ENCODE data around the gene FRMD4B. TPM values are rescaled to one million over a fixed set of nuclear protein-coding genes. Genes with fewer than 3 reads are reported as not detected.

FRMD4B gene
- total and polyA plus RNA-seq, 2 experiments from 2014 or later, result 6.4 to 12.8 TPM

DNA sequence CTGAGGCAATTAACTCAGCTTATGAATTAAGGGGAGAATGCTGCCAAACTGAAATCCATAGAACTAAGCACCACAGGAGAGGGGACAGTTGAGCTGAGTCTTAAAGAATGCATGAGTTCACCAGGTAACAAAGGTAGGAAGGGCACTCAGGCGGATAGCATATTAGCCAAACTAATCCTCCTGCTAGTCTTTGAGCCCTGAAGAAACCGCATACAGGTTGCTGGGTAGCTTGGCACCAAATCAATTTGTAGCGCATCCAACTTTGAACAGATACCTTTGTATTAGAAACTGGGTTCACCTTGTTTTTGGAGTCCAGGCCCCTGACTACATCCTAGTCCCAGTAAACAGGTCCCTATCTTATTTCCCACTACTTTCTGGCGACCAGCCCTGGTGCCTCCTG, 93.7 kb downstream of the FRMD4B start (continued):
- TF ChIP-seq, protein P1, sequence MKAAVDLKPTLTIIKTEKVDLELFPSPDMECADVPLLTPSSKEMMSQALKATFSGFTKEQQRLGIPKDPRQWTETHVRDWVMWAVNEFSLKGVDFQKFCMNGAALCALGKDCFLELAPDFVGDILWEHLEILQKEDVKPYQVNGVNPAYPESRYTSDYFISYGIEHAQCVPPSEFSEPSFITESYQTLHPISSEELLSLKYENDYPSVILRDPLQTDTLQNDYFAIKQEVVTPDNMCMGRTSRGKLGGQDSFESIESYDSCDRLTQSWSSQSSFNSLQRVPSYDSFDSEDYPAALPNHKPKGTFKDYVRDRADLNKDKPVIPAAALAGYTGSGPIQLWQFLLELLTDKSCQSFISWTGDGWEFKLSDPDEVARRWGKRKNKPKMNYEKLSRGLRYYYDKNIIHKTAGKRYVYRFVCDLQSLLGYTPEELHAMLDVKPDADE (IDR thresholded peaks at IDR 0.05), result no peak
- TF ChIP-seq, protein P2, sequence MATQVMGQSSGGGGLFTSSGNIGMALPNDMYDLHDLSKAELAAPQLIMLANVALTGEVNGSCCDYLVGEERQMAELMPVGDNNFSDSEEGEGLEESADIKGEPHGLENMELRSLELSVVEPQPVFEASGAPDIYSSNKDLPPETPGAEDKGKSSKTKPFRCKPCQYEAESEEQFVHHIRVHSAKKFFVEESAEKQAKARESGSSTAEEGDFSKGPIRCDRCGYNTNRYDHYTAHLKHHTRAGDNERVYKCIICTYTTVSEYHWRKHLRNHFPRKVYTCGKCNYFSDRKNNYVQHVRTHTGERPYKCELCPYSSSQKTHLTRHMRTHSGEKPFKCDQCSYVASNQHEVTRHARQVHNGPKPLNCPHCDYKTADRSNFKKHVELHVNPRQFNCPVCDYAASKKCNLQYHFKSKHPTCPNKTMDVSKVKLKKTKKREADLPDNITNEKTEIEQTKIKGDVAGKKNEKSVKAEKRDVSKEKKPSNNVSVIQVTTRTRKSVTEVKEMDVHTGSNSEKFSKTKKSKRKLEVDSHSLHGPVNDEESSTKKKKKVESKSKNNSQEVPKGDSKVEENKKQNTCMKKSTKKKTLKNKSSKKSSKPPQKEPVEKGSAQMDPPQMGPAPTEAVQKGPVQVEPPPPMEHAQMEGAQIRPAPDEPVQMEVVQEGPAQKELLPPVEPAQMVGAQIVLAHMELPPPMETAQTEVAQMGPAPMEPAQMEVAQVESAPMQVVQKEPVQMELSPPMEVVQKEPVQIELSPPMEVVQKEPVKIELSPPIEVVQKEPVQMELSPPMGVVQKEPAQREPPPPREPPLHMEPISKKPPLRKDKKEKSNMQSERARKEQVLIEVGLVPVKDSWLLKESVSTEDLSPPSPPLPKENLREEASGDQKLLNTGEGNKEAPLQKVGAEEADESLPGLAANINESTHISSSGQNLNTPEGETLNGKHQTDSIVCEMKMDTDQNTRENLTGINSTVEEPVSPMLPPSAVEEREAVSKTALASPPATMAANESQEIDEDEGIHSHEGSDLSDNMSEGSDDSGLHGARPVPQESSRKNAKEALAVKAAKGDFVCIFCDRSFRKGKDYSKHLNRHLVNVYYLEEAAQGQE (IDR thresholded peaks at IDR 0.05; ENCODE audit: unreplicated experiment), result no peak
- TF ChIP-seq, protein P3, sequence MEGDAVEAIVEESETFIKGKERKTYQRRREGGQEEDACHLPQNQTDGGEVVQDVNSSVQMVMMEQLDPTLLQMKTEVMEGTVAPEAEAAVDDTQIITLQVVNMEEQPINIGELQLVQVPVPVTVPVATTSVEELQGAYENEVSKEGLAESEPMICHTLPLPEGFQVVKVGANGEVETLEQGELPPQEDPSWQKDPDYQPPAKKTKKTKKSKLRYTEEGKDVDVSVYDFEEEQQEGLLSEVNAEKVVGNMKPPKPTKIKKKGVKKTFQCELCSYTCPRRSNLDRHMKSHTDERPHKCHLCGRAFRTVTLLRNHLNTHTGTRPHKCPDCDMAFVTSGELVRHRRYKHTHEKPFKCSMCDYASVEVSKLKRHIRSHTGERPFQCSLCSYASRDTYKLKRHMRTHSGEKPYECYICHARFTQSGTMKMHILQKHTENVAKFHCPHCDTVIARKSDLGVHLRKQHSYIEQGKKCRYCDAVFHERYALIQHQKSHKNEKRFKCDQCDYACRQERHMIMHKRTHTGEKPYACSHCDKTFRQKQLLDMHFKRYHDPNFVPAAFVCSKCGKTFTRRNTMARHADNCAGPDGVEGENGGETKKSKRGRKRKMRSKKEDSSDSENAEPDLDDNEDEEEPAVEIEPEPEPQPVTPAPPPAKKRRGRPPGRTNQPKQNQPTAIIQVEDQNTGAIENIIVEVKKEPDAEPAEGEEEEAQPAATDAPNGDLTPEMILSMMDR (conservative IDR thresholded peaks at IDR 0.05; ENCODE audit: low read depth in 2 of 2), result no peak
- TF ChIP-seq EZH2phosphoT487 (IDR thresholded peaks at IDR 0.05; ENCODE audit: unreplicated experiment) (no peak), ZNF114 (CRISPR knock-in tag; IDR thresholded peaks at IDR 0.05) (no peak), CREB1 (CRISPR knock-in tag; IDR thresholded peaks at IDR 0.05; ENCODE audit: low read depth) (no peak)

DNA sequence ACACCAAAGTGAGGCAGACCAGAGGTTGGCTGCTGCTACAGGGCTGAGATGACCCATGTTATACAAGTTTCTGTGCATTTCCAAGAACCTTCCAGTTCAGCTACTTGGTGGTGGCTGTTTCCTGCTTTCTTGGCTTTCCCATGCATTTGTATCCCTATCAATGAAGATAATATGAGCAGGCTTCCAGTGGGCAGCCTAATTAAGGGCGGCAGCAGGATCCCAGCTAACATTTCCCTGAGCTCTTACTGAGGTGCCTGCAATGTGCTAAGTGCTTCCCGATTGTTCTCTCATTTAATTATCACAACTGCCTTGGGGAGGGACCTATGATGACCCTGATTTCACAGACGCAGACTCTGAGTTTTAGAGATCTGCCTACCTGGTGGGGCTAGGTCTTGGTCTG, 95.5 kb downstream of the FRMD4B start:
- H3K4me2 ChIP-seq, result no peak overlapping the region
- H3K27ac Mint-ChIP-seq, result no peak overlapping the region
- H3K4me1 ChIP-seq (ENCODE audit: insufficient read depth), result peaks cover 34% of the 10 kb centered on the region
- no peaks in the 10 kb centered on the region for H3K79me2 ChIP-seq (replicated peaks; ENCODE audit: insufficient read depth)
- H4K20me1 ChIP-seq (replicated peaks; ENCODE audit: insufficient read depth), result no peaks in the 10 kb centered on the region
- H2AFZ ChIP-seq, result no peak overlapping the region
- no peak overlapping the region for H3K4me3 ChIP-seq
- H3K27me3 Mint-ChIP-seq (ENCODE audit: insufficient read depth, low read depth, poor library complexity), result peaks cover 20% of the 10 kb centered on the region
- ATAC-seq, result no peak
- no peak overlapping the region for H3K27ac ChIP-seq (ENCODE audit: low read depth)
- DNase-seq (ENCODE audit: low spot score), result no peak
- H3F3A ChIP-seq (replicated peaks; ENCODE audit: low read depth), result no peaks in the 10 kb centered on the region
- H3K4me3 Mint-ChIP-seq, result no peak overlapping the region
- peaks cover 59% of the 10 kb centered on the region for H3K4me1 Mint-ChIP-seq
- H3K9me2 ChIP-seq (ENCODE audit: insufficient read depth), result no peaks in the 10 kb centered on the region
- no peaks in the 10 kb centered on the region for H3K27me3 ChIP-seq (ENCODE audit: insufficient read depth)
- no peaks in the 10 kb centered on the region for H3K9me3 Mint-ChIP-seq
- H3K36me3 ChIP-seq (ENCODE audit: insufficient read depth), result no peaks in the 10 kb centered on the region
- no peaks in the 10 kb centered on the region for H3K36me3 Mint-ChIP-seq (ENCODE audit: low read depth)
- TF ChIP-seq EZH2phosphoT487 (IDR thresholded peaks at IDR 0.05; ENCODE audit: unreplicated experiment) (no peak), JUNB (IDR thresholded peaks at IDR 0.05; ENCODE audit: unreplicated experiment) (no peak), ZNF331 (CRISPR knock-in tag; IDR thresholded peaks at IDR 0.05; ENCODE audit: low read depth) (no peak), CREB1 (CRISPR knock-in tag; IDR thresholded peaks at IDR 0.05; ENCODE audit: low read depth) (no peak), NANOG (IDR thresholded peaks at IDR 0.05; ENCODE audit: borderline replicate concordance) (no peak), STAT1 (IDR thresholded peaks at IDR 0.05; ENCODE audit: unreplicated experiment) (no peak)
- TF ChIP-seq, protein P3 (conservative IDR thresholded peaks at IDR 0.05; ENCODE audit: low read depth in 2 of 2), result no peak
